AG04449 (cell line): ENCODE results near the gene EPB41L4B.
"Not testable (repeated sequence)": the region's sequence is repeated elsewhere in the genome, so short reads cannot be mapped to it uniquely, and the experiment has no call there.

ENCODE experiments used
- CTCF ChIA-PET: fragments of 350-600 bp; formaldehyde crosslinking; extraction: SDS; loops from one replicate; lab custom pipeline; 2021; ENCODE audit warnings: antibody characterized with exemption; lab: Yijun Ruan, JAX
- POLR2A ChIA-PET: fragments of 400-600, 350-600 bp; formaldehyde crosslinking; extraction: SDS; loops from one replicate; lab custom pipeline; 2020; ENCODE audit warnings: antibody characterized with exemption, inconsistent platforms; lab: Yijun Ruan, JAX
- DNase-seq: peaks from one replicate; pipeline ENCODE4 v3.0.0-alpha.2; 2010; ENCODE audit warnings: low read depth, low spot score
- H3K4me3 ChIP-seq: 2 replicates; pipeline ENCODE4 v1.5.1; 2011; ENCODE audit warnings: low read depth, mild to moderate bottlenecking, control low read depth, low read length
- TF ChIP-seq, protein P1 (sequence below): IDR thresholded peaks from one replicate; pipeline ENCODE4 v1.5.1; 2011; ENCODE audit warnings: mild to moderate bottlenecking, moderate library complexity, low read length, control low read depth, inconsistent platforms; ENCODE audit not compliant: insufficient read depth; ENCODE audit errors: missing control alignments

The EPB41L4B gene

DNA sequence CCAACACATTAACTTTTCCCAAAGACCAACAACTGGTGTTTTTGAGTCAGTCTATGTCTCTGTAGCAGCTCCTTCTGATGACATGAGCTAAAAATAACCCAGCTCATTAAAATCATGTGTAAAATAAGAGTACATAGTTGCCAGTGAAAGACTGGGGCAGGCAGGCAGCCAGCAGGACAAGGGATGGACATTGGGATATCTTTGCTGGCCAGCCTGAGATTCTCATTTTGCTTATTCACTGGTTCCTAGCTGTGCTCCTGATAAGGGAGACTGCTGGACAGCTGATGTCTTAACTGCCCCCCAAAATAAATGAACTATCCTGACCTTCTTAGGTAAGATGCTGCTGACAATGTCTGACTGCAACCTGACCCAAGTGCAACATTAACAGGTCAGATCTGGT is 33.9 kb downstream of the EPB41L4B start:
- POLR2A ChIA-PET: interaction anchor here (1.1 kb wide), 1 partner anchor 11 kb away, joined by 3 read pairs; no protein-coding TSS in a partner anchor
- TF ChIP-seq, protein P1, sequence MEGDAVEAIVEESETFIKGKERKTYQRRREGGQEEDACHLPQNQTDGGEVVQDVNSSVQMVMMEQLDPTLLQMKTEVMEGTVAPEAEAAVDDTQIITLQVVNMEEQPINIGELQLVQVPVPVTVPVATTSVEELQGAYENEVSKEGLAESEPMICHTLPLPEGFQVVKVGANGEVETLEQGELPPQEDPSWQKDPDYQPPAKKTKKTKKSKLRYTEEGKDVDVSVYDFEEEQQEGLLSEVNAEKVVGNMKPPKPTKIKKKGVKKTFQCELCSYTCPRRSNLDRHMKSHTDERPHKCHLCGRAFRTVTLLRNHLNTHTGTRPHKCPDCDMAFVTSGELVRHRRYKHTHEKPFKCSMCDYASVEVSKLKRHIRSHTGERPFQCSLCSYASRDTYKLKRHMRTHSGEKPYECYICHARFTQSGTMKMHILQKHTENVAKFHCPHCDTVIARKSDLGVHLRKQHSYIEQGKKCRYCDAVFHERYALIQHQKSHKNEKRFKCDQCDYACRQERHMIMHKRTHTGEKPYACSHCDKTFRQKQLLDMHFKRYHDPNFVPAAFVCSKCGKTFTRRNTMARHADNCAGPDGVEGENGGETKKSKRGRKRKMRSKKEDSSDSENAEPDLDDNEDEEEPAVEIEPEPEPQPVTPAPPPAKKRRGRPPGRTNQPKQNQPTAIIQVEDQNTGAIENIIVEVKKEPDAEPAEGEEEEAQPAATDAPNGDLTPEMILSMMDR: no peak
- H3K4me3 ChIP-seq: no peak overlapping the region
- CTCF ChIA-PET: interaction anchor here (1.1 kb wide), 1 partner anchor 102 kb away, joined by 4 read pairs; no protein-coding TSS in a partner anchor
- DNase-seq: no peak

- ChIA-PET CTCF (interaction anchor here (1.1 kb wide), 1 partner anchor 102 kb away, joined by 4 read pairs; no protein-coding TSS in a partner anchor), POLR2A (interaction anchor here (1.1 kb wide), 1 partner anchor 11 kb away, joined by 3 read pairs; no protein-coding TSS in a partner anchor)
- TF ChIP-seq, protein P1: no peak
- H3K4me3 ChIP-seq: no peak overlapping the region
- peak; percentile 46 for DNase-seq
These were observed 34.3 kb downstream of the EPB41L4B start for GRCh38 chr9:109286571-109286977.

- DNase-seq, POLR2A ChIA-PET, H3K4me3 ChIP-seq: not testable (repeated sequence)
- CTCF ChIA-PET: interaction anchor here (1.0 kb wide), 1 partner anchor 9 kb away, joined by 3 read pairs; no protein-coding TSS in a partner anchor
These were observed 37.2 kb downstream of the EPB41L4B start for GRCh38 chr9:109283672-109284071.

- ChIA-PET POLR2A (no interaction called here), CTCF (interaction anchor here (1.0 kb wide), 1 partner anchor 9 kb away, joined by 3 read pairs; no protein-coding TSS in a partner anchor)
- TF ChIP-seq, protein P1: no peak
- H3K4me3 ChIP-seq: no peak overlapping the region
- DNase-seq: no peak
These were observed 37.8 kb downstream of the EPB41L4B start for GRCh38 chr9:109283012-109283411.

DNA sequence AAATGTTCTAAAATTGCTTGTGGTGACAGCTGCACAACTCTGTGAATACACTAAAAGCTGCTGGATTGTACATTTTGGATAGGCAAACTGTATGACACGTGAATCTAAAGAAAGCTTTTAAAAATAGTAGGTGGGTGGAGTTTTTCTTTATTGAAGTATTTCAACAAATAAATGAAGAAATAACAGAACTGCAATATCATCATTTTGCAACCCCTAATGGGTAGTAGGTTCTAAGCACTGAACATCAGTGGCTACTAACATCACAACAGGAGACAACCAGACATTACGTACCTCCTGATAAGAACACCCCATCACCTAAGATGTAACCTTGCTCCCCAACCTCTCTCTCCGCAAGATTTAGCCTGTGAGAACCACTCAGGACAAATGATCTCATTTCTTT is 38.6 kb downstream of the EPB41L4B start:
- no peak overlapping the region for H3K4me3 ChIP-seq
- ChIA-PET POLR2A (no interaction called here), CTCF (no interaction called here)
- no peak for DNase-seq
- TF ChIP-seq, protein P1: no peak

GRCh38 chr9:109281518-109281917 is 39.3 kb downstream of the EPB41L4B start:
- no peak for DNase-seq
- TF ChIP-seq, protein P1: no peak
- no peak overlapping the region for H3K4me3 ChIP-seq
- POLR2A ChIA-PET: no interaction called here
- CTCF ChIA-PET: no interaction called here

DNA sequence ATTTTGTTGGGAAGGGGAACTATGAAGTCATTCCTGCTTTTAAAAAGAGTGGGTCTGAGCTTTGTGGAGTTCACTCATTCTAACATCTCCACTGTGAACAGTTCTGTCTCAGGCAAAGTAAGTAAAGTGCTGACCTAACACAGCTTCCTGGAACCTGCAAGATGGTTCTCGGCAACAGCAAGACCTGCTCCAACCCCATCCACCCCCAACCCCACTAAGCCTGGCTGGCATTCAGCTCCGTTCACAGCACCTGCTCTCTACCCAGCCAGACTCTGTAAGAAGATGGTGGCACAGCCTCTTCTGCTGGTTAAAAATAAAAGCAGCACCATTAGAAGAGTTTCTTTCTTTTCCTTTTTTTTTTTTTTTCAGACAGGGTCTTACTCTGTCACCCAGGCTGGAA is 42.0 kb downstream of the EPB41L4B start:
- TF ChIP-seq, protein P1: no peak
- no peak for DNase-seq
- ChIA-PET CTCF (no interaction called here), POLR2A (no interaction called here)
- no peak overlapping the region for H3K4me3 ChIP-seq
